HFF-Myc (cell line): ENCODE results near the gene BRSK2.
A peak's percentile ranks its signal among the peaks of the same experiment; 100 is the strongest.

Experiments
- DNase-seq: peaks from one replicate; pipeline ENCODE4 v3.0.0-alpha.2; 2011; ENCODE audit warnings: low read depth; ENCODE audit errors: extremely low read depth
- H3K4me3 ChIP-seq: replicated peaks from 2 replicates; pipeline ENCODE4 v1.5.1; 2011; ENCODE audit warnings: low read depth, mild to moderate bottlenecking, control low read depth, low read length
- TF ChIP-seq, protein P1 (sequence below): IDR thresholded peaks from 2 replicates; pipeline ENCODE4 v1.5.1; 2012; ENCODE audit warnings: mild to moderate bottlenecking, low read depth, low read length, control low read depth; ENCODE audit errors: missing control alignments

BRSK2 gene

DNA sequence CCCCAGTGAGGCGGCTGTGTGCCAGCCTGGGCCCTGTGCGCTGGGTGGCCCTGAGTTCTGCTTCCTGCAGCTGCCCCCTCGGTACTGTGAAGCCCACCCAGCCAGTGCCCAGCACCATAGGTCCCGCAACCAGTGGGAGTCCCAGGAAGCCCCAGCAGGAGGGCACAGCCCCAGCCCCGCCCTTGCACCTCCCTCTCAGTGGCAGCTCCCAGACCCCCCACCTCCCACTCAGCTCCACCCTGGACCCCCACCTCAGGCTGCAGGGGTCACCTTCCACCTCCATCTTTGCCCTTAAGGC, 66.0 kb downstream of the BRSK2 start:
- TF ChIP-seq, protein P1, sequence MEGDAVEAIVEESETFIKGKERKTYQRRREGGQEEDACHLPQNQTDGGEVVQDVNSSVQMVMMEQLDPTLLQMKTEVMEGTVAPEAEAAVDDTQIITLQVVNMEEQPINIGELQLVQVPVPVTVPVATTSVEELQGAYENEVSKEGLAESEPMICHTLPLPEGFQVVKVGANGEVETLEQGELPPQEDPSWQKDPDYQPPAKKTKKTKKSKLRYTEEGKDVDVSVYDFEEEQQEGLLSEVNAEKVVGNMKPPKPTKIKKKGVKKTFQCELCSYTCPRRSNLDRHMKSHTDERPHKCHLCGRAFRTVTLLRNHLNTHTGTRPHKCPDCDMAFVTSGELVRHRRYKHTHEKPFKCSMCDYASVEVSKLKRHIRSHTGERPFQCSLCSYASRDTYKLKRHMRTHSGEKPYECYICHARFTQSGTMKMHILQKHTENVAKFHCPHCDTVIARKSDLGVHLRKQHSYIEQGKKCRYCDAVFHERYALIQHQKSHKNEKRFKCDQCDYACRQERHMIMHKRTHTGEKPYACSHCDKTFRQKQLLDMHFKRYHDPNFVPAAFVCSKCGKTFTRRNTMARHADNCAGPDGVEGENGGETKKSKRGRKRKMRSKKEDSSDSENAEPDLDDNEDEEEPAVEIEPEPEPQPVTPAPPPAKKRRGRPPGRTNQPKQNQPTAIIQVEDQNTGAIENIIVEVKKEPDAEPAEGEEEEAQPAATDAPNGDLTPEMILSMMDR = no peak
- no peak for DNase-seq
- no peak overlapping the region for H3K4me3 ChIP-seq

DNA sequence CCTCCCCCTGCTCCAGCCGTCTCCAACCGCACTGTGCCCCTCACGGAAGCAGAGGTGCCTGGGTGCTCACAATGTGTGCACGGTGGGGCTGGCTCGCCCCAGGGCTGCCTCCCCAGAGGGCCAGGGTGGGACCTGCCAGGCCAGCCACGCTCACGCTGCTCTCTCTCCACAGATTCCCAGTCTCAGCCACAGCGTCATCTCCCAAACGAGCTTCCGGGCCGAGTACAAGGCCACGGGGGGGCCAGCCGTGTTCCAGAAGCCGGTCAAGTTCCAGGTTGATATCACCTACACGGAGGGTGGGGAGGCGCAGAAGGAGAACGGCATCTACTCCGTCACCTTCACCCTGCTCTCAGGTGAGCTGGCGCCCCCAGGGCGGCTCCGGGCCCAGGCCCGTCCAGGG, 66.4 kb downstream of the BRSK2 start:
- DNase-seq = no peak
- TF ChIP-seq, protein P1 = no peak
- no peak overlapping the region for H3K4me3 ChIP-seq

DNA sequence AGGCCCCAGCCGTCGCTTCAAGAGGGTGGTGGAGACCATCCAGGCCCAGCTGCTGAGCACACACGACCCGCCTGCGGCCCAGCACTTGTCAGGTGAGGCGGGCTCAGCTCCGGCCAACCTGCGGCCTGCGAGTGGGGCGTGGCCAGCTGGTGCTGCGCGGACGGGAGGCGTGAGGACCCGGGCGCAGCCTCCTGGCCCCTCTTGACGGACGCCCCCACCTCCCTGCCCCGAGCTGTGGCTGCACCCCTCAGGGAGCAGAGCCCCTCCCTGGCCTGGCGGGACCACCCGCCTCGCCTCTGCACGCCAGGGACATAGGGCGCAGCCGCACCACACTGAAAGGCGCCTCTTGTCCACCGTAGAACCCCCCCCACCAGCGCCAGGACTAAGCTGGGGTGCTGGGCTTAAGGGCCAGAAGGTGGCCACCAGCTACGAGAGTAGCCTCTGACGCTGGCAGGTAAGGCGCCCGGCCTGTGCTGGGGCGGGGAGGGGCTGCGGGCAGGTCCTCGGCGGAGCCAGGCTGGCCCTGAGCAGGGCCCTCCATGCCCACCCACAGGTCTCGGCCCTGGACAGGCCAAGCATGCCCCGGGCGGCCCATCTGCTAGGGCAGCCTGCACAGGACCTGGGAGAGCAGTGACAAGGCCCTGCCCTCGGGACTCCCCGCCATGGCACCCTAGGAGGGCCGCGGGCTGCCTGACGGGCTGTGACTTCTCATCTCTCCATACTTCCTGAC, 67.0 kb downstream of the BRSK2 start:
- TF ChIP-seq, protein P1 = no peak
- no peak overlapping the region for H3K4me3 ChIP-seq
- DNase-seq = no peak

DNA sequence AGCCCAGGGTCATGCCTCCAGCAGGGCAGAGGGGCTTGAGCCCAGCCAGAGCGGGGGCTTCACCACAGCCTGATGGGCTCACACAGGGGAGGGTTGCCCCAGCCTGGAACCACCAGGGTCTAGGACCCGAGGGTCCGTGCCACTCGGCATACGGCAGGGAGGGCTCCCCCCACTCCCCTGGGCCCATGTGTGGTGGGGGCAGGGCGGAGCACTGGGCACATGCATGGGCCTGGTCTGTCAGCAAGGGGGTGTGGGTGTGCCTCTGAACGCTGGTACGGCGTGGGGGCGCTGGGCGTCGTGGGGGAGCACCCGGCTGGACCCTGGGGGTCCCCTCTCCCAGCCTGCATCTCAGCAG, 67.6 kb downstream of the BRSK2 start:
- no peak overlapping the region for H3K4me3 ChIP-seq
- DNase-seq = no peak
- TF ChIP-seq, protein P1 = no peak

DNA sequence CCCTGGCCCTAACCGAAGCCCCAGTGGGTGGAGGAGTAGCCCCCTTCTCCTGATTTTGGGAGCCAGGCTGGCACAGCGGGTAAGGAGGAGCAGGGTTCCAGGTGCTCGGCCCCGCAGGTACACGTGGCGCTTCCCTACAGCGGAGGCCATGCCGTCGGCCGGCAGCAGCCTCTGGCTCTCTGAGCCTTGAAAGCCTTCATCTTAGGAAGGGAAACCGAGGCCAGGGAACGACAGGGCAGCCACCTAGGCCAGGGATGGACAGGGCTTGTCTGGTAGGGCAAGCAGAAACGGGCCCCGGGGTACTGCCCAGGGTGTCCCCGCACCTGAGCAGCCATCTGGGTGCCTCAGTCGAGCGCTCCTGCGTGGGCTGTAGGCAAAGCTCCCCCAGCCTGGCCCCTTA, 68.1 kb downstream of the BRSK2 start:
- TF ChIP-seq, protein P1 = no peak
- no peak for DNase-seq

DNA sequence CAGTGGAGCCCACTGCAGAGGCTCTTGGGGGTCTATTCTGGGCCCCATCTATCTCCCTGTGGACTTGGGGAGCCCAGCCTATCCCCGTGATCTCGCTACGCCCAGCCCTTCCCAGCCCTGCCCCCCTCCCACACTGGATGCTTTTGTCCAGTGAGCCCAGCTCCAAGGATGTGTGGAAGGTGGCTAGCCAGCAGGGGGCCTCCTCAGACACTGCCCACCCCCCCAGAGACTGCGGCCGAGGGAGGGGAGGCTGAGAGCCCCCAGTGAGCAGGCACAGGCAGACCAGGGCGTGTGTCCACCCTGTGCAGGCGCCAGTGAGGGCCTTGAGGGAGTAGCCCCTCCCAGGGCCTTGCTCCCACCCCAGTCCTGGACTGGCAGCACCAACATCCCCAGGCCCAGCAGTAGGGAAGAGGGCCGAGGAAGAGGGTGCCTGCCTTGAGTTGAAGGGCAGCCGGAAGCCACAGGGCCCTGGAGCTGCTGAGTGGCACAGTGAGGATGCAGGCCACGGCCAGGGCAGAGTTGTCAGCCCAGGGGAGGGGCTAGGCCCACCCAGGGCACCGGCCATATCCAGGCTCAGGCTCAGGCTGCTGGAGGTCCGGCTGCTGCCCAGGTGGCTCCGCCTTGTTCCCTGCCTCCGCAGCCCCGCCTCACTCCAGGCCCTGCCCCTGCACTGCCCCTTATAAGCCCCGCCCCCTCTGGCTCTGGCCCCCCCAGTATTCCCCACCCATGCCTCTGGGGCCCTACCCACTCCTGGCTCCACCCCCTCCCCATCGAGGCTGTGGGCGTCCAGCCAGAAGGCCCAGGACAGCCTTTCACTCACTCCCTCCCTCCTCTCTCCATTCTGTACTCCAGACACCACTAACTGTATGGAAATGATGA, 68.8 kb downstream of the BRSK2 start:
- H3K4me3 ChIP-seq = no peak overlapping the region
- TF ChIP-seq, protein P1 = peak; percentile 44
- DNase-seq = no peak

More for the DNA sequence above, 68.1 kb downstream of the BRSK2 start:
- H3K4me3 ChIP-seq = no peak overlapping the region

DNA sequence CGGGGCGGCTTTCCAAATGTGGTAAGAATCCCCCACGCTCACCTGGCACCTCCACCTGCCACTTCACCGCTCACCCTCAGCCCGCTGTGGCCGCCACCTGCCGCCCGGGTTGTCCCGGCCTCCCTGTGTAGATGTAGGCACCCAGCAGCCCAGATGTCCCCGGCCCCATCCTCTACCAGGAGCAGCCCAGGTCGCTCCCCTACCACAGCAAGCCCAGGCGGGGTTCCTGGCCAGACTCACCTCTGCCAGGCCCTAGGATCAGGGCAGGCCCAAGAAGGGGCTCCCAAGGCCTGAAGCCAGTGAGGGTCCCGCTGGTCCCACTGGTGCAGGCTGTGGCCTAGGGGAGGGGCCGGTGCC, 69.5 kb downstream of the BRSK2 start:
- DNase-seq = no peak
- TF ChIP-seq, protein P1 = no peak
- no peak overlapping the region for H3K4me3 ChIP-seq
